HG03280 (cell line): ENCODE results near the gene WWOX.

ENCODE experiments used
- ATAC-seq: cut with Tn5 transposase; IDR thresholded peaks from one replicate; pipeline ENCODE4 v1.9.1; 2021; ENCODE audit warnings: mild to moderate bottlenecking, moderate library complexity; ENCODE audit not compliant: unreplicated experiment

The WWOX gene

DNA sequence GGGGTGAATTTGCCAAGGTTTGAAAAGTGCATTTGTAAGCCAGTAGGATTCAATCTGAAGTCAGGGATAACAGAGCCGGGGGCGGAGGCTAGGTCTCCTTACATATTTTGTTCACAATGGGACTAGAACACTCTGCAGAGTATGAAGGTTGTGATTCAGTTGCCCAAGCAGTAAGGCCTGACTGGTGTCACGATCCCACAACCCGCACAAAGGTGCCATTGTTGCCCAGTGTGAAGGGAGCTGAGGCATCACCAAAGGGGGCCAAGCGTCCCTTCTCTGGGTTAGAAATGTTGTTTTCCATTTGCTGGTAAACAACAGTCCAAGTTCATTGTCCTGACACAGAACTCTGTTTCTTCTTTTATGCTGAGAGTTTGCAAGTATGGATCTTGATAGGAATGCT is 1029.3 kb downstream of the WWOX start:
- no peak for ATAC-seq

- no peak for ATAC-seq
Observed at GRCh38 chr16:79130616-79131015, 1031.2 kb downstream of the WWOX start.

- no peak for ATAC-seq
Observed at GRCh38 chr16:79131321-79132075, 1032.0 kb downstream of the WWOX start.

DNA sequence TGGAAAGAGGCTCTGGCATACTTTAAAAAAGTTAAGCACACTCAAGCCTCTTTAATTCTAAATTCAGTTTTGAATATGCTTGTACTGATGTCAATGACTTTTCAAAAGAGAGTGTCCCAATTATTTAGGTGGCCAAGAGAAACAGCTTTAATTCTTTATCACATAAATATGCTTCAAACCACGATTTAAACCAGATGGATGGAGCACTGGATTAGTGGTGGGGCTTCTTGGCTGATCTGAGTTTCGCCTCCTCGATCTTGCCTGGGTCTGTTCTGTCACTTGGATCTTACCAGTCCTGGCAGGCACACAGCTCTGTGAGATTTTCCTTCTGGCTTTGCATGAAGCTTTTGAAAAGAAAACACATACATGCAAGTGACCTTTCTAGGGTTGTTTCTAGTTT is 1033.2 kb downstream of the WWOX start:
- ATAC-seq = no peak

- no peak for ATAC-seq
Observed at GRCh38 chr16:79134300-79134699, 1034.8 kb downstream of the WWOX start.

DNA sequence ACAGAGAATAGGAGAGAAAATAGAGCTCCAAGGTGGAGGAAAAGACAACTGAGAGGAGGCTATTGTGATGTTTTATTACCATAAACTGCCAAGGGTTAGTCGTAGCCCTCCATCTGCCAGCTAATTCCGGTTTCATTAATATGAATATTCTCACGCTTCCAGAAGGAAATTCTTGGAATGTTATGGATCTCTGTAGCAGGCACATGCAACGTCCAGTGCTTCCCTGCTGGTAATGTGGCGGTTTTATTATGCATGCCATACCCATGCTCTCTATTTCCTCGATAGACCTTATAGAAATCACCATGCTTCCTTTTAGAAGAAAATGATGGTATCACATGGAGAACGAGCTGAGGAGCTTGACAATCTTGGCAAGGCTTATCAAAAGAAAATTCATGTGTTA is 1037.5 kb downstream of the WWOX start:
- ATAC-seq = no peak

DNA sequence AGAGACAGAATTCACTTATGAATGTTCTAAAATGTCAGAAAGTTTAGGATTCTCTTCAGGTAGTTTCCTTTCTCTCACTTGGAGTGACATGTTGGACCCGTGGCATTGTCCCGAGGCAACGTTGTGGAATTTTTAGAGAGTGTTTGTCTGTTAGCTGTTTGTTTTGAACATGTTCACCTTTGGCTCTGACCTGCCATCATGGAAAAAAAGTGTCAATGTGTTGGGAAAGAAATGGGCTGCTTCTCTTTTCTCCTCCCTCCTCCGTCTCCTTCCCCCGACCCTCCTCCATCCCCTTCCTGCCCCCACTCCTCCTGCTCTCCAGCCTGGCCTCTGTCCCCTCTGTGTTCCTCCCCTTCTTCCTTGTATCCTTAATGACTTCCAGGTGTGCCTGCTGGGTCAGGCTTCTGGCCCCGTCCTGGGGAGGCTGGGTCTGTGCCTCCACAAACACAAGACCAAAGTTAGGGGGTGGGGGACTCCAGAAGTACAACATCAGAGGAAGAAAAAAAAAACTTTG is 1038.0 kb downstream of the WWOX start:
- ATAC-seq = no peak

GRCh38 chr16:79139799-79140198 is 1040.3 kb downstream of the WWOX start:
- no peak for ATAC-seq

DNA sequence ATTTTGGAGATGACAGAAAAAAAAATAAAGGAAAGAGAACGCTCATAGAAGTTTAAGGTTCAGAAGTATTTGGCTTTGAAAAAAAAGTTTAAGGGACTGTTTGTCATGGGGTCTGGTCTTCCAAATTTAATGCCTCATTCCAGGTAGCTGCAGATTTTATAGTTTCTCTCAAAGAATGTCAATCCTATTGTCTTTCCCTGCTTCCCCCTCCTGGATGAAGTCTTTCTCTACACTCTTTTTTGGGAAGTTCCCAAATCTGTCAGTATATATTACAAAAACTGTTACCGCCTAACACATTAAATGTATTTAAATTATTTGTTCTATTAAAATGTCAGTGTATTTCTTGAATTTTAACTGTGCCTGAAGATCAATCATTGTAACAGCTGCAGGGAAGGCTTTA is 1043.6 kb downstream of the WWOX start:
- no peak for ATAC-seq

DNA sequence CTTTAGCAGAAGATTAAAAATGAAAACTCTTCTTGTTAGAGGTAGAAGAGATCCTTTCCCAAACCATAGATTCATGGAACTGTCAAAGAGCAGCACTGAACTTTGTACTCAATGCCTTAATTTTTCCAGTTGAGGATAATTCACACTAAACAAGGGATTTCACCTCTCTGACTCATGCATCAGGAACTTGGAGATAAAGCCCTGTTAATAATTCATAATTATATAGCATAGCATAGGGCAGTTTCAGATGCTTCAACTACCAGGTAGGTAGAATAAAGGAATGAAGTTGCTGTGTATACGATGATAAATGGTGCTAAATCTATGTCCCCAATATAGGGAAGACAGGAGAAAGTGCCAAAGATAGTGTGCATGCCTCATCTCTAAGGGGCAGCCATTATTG is 1050.7 kb downstream of the WWOX start:
- no peak for ATAC-seq

DNA sequence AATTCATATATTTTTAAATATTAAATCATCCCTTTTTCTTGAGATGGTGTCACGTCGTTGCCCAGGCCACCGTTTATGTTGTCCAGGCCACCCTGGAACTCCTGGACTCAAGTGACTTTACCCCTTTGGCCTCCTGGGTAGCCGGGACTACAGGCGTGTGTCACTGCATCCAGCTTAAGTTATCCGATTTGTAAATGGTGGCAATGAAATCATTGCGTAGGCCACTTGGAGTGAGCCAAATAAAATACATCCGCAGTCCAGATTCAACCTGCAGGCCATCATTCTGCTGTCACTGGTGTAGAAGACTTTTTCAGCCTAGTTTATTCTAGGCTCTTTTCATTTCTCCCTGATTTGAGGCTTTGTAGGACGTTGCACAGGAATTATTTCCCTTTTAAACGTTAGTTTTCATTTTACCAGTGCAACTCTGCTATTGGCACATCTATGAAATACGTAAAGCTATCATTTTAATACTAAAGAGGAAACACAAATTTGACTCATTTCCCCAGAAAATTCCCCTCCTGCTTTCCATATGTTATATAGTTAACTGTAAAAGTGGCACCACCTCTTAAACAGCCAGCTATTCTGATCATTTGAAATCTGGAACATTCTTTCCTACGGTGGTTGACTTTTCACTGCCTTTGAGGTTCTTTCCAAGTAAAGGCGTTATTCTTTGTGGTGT is 1051.3 kb downstream of the WWOX start:
- no peak for ATAC-seq

DNA sequence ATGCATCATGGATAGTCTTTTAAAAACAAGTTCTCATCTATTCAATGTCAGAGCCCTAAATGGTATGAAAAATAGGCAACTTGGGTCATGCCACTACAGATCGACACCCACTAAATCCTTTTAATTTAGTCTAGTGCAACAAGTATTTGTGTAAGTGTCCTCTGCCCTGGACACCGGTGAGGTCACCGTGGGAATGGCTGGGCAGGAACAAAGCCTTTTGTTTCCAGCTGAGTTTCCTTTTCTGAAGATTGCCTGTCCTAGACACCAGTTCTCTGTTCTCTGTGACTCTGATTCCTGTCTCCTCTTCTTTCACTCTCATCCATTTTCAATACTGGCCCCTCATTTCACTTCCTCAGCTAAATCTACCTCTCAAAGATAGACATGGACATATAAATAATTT is 1054.6 kb downstream of the WWOX start:
- ATAC-seq = no peak

- ATAC-seq = no peak
Observed at GRCh38 chr16:79155471-79155870, 1056.0 kb downstream of the WWOX start.

DNA sequence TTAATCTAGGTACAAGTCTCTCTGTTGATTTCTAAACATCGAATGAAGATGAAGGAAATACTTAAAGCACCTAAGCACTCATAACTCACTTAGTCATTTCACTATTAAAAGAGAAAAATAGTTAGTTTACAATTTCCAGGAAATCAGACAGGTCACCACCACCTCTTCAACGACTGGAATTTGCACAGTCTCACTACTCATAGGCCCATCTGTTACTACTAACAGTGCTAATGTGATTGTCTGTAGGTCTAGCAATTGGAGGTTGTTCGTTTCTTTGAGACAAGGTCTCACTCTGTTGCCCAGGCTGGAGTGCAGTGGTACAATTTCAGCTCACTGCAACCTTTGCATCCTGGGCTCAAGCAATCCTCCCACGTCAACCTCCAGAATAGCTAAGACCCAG is 1056.5 kb downstream of the WWOX start:
- ATAC-seq = no peak

GRCh38 chr16:79156761-79157160 is 1057.3 kb downstream of the WWOX start:
- no peak for ATAC-seq

DNA sequence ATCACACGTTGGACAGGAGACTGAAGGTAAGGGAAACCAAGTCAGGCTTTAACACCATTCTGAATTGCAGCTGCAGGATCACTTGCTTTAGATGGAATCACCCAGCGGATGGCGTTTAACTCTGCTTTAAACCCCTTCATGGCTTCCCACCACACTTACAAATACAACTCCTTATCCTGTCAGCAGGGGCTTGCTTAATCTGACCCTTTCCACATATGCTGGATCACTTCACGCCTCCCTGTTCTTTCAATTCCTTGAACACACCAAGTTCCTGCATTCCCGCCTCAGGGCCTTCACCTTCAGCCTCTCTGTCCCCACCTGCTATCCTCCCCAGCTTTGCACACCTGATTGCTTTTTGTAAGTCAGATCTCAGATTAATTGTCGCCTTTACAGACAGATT is 1058.9 kb downstream of the WWOX start:
- ATAC-seq = no peak

DNA sequence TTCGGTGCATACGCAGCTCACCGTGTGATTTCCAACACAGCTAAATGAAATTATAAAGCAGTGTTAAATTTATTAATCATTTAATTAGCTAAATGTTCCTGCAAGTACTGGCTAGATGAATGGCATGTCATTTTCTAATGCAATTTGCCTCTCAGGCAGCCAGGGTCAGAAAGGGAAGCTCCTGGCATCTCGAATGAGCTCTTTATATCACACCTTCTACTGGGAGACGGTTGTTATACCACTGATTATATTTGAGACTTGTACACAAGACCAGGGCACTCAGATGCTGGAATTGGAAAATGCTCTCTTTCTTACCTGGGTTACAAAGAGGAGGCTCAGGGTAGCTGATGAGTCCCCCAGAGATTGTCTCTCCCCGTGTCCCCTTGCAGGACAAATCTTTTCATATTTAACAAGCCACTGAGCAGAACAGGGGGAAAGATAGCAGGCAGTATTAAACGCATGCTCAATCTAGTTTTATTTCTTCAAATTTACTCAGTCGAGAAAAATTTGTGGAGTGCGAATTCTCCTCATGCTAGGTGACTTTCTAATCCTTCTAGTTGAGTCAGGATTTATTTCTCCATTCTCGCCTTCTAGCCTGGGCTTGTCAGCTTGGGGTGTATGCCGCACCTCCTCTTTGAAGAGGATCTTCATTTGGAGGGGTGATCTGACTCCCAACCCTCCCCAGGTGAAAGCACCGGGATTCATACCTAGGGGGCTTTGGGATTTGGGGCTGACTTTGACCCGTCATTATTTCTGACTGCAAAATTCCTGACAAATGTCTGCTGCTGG is 1060.0 kb downstream of the WWOX start:
- no peak for ATAC-seq

DNA sequence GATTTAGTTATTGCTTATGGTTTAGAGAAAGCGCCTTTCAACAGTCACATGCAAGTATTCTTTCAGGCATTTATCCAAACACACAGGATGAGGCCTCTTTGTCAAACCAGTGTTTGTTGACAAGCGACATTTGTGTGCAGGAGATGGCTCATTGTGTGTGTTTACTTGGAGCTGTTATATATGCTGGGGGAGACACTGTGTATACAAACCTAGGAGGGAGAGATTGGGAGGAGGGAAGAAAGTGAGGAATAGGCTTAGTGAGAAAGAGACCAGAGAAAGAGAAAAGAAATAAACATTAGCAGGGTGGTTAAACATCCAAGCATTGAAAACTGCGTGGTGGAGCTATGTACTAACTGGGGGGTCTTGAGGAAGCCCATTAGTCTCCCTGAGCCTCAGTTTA is 1063.5 kb downstream of the WWOX start:
- ATAC-seq = no peak

DNA sequence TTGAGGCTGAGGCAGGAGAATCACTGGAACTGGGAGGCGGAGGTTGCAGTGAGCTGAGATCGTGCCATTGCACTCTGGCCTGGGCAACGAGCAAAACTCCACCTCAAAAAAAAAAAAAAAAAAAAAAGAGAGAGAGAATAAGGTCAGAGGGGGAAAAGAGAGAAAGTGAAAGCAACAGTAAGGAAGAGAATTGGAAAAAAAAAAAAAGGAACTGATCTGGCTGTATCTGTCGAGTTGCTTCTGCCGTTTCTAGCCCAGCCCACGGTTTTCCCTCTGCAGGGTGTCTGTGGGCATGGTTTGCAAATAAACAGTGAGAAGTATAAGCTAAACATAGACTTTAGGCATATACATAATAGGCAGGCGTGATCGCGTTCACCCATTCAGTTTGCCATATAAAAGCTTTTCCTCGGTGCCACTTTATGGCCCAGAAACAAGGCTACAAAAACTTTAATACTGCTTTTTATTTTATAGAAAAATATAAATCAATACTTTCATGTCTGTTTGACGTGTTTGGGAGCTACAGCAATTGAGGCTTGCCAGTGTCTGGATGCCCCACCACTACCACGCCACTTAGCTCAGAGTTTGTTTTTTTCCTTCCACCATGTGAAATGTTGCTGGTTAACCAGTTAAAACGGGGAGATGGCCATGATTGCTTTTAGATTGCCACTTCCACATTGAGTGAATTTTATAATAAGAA is 1064.4 kb downstream of the WWOX start:
- no peak for ATAC-seq

DNA sequence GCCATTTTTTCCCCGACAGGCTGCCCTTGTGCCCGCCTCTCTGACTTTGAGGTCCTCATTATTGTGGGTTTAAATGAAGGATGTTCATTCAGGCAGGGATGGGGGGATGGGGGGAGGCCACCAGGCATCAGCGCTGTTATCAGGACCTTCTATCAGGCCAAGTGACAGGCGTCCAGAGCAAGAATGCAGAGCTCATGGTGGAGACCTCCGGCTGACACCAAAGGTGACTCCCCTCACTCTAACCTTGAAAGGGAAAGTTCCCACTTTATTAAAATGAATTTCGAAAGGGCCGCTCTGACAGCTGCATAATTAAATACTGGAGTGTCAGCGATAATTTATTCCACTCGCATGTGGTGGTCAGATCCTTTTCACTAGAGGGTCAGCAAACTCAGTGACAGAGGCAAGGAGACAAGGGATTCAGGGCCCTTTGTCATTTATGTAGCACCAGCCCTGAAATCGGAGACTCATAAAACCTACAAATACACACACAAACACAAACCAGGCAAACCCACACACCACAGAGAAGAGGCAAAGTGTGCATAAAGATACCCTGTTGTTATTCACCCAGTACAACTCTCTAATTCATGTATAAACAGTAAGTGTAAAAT is 1065.0 kb downstream of the WWOX start:
- no peak for ATAC-seq

- no peak for ATAC-seq
Observed at GRCh38 chr16:79165079-79165478, 1065.6 kb downstream of the WWOX start.
